HG02610 (cell line): ENCODE results near the gene P3H2.

Experiments used
- ATAC-seq: cut with Tn5 transposase; IDR thresholded peaks from one replicate; pipeline ENCODE4 v1.9.1; 2021; ENCODE audit warnings: mild to moderate bottlenecking, moderate library complexity; ENCODE audit not compliant: unreplicated experiment

Gene P3H2

GRCh38 chr3:189950258-189950657 is 170.4 kb downstream of the P3H2 start:
- ATAC-seq = no peak

- ATAC-seq = no peak
Observed at GRCh38 chr3:189949580-189949979, 171.1 kb downstream of the P3H2 start.

GRCh38 chr3:189948724-189949045 is 172.0 kb downstream of the P3H2 start:
- ATAC-seq = no peak

- ATAC-seq = no peak
Observed at GRCh38 chr3:189947948-189948723, 172.6 kb downstream of the P3H2 start.

- no peak for ATAC-seq
Observed at GRCh38 chr3:189947068-189947467, 173.6 kb downstream of the P3H2 start.

GRCh38 chr3:189945935-189946709 is 174.6 kb downstream of the P3H2 start:
- no peak for ATAC-seq

- no peak for ATAC-seq
Observed at GRCh38 chr3:189944285-189945145, 176.2 kb downstream of the P3H2 start.

GRCh38 chr3:189942948-189943347 is 177.7 kb downstream of the P3H2 start:
- ATAC-seq = no peak

- ATAC-seq = no peak
Observed at GRCh38 chr3:189941679-189942078, 179.0 kb downstream of the P3H2 start.

- no peak for ATAC-seq
Observed at GRCh38 chr3:189941125-189941524, 179.6 kb downstream of the P3H2 start.

GRCh38 chr3:189937302-189938127 is 183.2 kb downstream of the P3H2 start:
- no peak for ATAC-seq

GRCh38 chr3:189936201-189936945 is 184.3 kb downstream of the P3H2 start:
- ATAC-seq = no peak

GRCh38 chr3:189927975-189928895 is 192.5 kb downstream of the P3H2 start:
- ATAC-seq = no peak

- no peak for ATAC-seq
Observed at GRCh38 chr3:189921770-189922169, 198.9 kb downstream of the P3H2 start.

GRCh38 chr3:189914799-189915198 is 205.9 kb downstream of the P3H2 start:
- no peak for ATAC-seq

GRCh38 chr3:189911001-189911400 is 209.7 kb downstream of the P3H2 start:
- no peak for ATAC-seq

- ATAC-seq = no peak
Observed at GRCh38 chr3:189909573-189909972, 211.1 kb downstream of the P3H2 start.

- ATAC-seq = no peak
Observed at GRCh38 chr3:189909139-189909538, 211.6 kb downstream of the P3H2 start.

GRCh38 chr3:189908646-189909045 is 212.1 kb downstream of the P3H2 start:
- no peak for ATAC-seq
